Neuronal stem cell (in vitro differentiated cells): ENCODE results near the gene TTC32. TPM values are rescaled to one million over a fixed set of nuclear protein-coding genes. Genes with fewer than 3 reads are reported as not detected.

Experiments used
- DNase-seq: peaks from one replicate; pipeline ENCODE4 v3.0.0-alpha.2; 2013; ENCODE audit warnings: low spot score
- H2AFZ ChIP-seq: one replicate; pipeline ENCODE4 v1.6.1; 2013; ENCODE audit warnings: mild to moderate bottlenecking, low read length, inconsistent platforms
- H2AK5ac ChIP-seq: 2 replicates; pipeline ENCODE4 v1.6.1; 2013; ENCODE audit warnings: low read depth, mild to moderate bottlenecking, inconsistent platforms, low read length, moderate library complexity, mixed read lengths
- H2BK120ac ChIP-seq: 2 replicates; pipeline ENCODE4 v1.6.1; 2013; ENCODE audit warnings: low read depth, mild to moderate bottlenecking, inconsistent platforms, low read length, moderate library complexity, mixed read lengths
- H2BK12ac ChIP-seq: one replicate; pipeline ENCODE4 v1.6.1; 2013; ENCODE audit warnings: low read length, inconsistent platforms
- H2BK15ac ChIP-seq: 2 replicates; pipeline ENCODE4 v1.6.1; 2013; ENCODE audit warnings: mild to moderate bottlenecking, low read length, inconsistent platforms, mixed read lengths
- H2BK5ac ChIP-seq: one replicate; pipeline ENCODE4 v1.6.1; 2013; ENCODE audit warnings: inconsistent platforms, mild to moderate bottlenecking, low read length, moderate library complexity
- H3K14ac ChIP-seq: one replicate; pipeline ENCODE4 v1.6.1; 2013; ENCODE audit warnings: low read length, inconsistent platforms
- H3K18ac ChIP-seq: 2 replicates; pipeline ENCODE4 v1.6.1; 2013; ENCODE audit warnings: low read length, inconsistent platforms
- H3K23ac ChIP-seq: 2 replicates; pipeline ENCODE4 v1.6.1; 2013; ENCODE audit warnings: low read depth, mild to moderate bottlenecking, mixed read lengths, low read length, inconsistent platforms; ENCODE audit not compliant: poor library complexity
- H3K27ac ChIP-seq: replicated peaks from 3 replicates; pipeline ENCODE4 v1.5.1; 2013; ENCODE audit warnings: low read length, inconsistent platforms
- H3K27me3 ChIP-seq, 3 experiments: 2 replicates each; pipeline ENCODE4 v1.6.1; 2013; ENCODE audit warnings: low read length in 3 of 3, mild to moderate bottlenecking in 2 of 3, inconsistent platforms in 1 of 3, low read depth in 1 of 3, mixed read lengths in 1 of 3, moderate library complexity in 1 of 3; ENCODE audit not compliant: control insufficient read depth in 3 of 3, insufficient read depth in 3 of 3
- H3K36me3 ChIP-seq, 2 donors: replicated peaks in 1 of 2; 2 replicates each; pipeline ENCODE4 v1.6.1; 2013; ENCODE audit warnings: low read length in 2 of 2; ENCODE audit not compliant: control insufficient read depth in 2 of 2, insufficient read depth in 2 of 2
- H3K4ac ChIP-seq: 2 replicates; pipeline ENCODE4 v1.6.1; 2013; ENCODE audit warnings: inconsistent platforms, mild to moderate bottlenecking, low read length, moderate library complexity
- H3K4me1 ChIP-seq, 2 donors: 1 replicate in 1 of 2; 2 replicates in 1 of 2; pipeline ENCODE4 v1.6.1; 2013; ENCODE audit warnings: low read length in 2 of 2, low read depth in 1 of 2; ENCODE audit not compliant: control insufficient read depth in 2 of 2, insufficient read depth in 1 of 2
- H3K4me2 ChIP-seq: one replicate; pipeline ENCODE4 v1.6.1; 2013; ENCODE audit warnings: mild to moderate bottlenecking, low read length, inconsistent platforms; ENCODE audit not compliant: insufficient read depth, poor library complexity, severe bottlenecking
- H3K4me3 ChIP-seq, 2 donors: 2 replicates each; pipeline ENCODE4 v1.5.1; 2013; ENCODE audit warnings: low read length in 2 of 2, mild to moderate bottlenecking in 2 of 2, inconsistent platforms in 1 of 2, moderate library complexity in 1 of 2
- H3K79me1 ChIP-seq: one replicate; pipeline ENCODE4 v1.6.1; 2013; ENCODE audit warnings: low read depth, mild to moderate bottlenecking, inconsistent platforms, low read length, moderate library complexity
- H3K9ac ChIP-seq: one replicate; pipeline ENCODE4 v1.6.1; 2013; ENCODE audit warnings: mild to moderate bottlenecking, low read depth, low read length, inconsistent platforms; ENCODE audit not compliant: poor library complexity
- H3K9me3 ChIP-seq, 2 donors: replicated peaks in 1 of 2; 2 replicates each; pipeline versions ENCODE3 to v1.6.1; 2013; ENCODE audit warnings: low read length in 2 of 2, mild to moderate bottlenecking in 2 of 2, inconsistent platforms in 1 of 2, low read depth in 1 of 2, mixed read lengths in 1 of 2, moderate library complexity in 1 of 2; ENCODE audit not compliant: control insufficient read depth in 2 of 2, insufficient read depth in 1 of 2
- H4K8ac ChIP-seq: one replicate; pipeline ENCODE4 v1.6.1; 2013; ENCODE audit warnings: low read depth, mild to moderate bottlenecking, inconsistent platforms, low read length, moderate library complexity
- H4K91ac ChIP-seq: one replicate; pipeline ENCODE4 v1.6.1; 2013; ENCODE audit warnings: low read length, low read depth, mild to moderate bottlenecking, inconsistent platforms; ENCODE audit not compliant: poor library complexity
- WGBS, 2 donors: extraction: QIAGEN DNeasy Blood & Tissue Kit; methylation state at CpG; one replicate each; pipeline ENCODE4 v1.1.7; 2013; ENCODE audit warnings: missing lambda C conversion rate in 2 of 2, mixed read lengths in 1 of 2; ENCODE audit not compliant: insufficient read length in 2 of 2, insufficient replicate concordance in 1 of 2; ENCODE audit errors: extremely low coverage in 2 of 2; 5-methylcytosine and 5-hydroxymethylcytosine counted together
- polyA plus RNA-seq, 2 experiments: library from polyadenylated mRNA; stranded (reverse); fragments of 200-250 nt; gene quantifications; one replicate each; pipeline ENCODE4 v1.2.3, GENCODE V29; 2013

Gene TTC32
- 41.4 TPM for polyA plus RNA-seq (2013, experiment 1 of 2)
- polyA plus RNA-seq (2013, experiment 2 of 2) = 42.4 TPM

DNA sequence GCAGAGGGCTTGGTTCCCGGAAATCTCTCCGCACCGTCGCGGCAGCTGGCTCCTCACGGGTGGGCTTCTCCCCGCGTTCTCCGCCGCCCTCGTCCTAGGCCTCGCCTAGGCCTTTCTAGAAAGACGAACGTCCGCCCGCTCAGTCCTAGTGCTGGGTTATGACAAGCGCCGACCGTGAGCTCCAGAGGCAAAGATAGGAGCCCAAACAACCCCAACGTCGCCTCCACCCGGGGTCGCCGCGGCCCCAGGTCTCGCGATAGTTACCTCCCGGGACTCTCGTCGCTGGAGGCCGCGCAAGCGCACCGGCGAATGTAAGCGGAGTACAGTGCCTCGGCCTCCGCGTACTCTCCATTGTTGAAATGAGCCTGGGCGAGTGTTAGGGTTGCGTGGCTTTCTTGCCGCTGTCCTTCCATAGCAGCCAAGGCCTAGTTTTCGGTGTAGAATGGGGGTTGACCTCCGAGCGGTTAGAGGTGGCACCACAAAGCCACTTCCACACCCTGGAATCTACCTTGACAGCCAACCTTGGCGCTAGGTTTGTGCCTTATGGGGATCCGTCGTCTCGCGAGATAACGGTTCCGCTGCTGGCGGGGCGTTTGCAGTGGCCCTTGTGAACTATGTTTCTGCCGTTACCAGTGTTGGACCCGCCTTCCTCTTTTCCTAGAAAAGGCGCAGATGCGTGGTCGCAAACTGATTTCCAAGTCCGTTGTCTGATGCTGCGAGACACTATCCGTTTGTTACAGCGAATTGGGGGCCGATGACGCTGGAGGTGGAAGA, at the start of gene TTC32:
Gene TTC32, minus strand, starts transcription at position 542 of the 774 bp plus-strand sequence. Its CDS starts 129 bp downstream, at position 413.
- H3K9ac ChIP-seq = peak within 1 kb of the TSS; percentile 93
- H3K4me1 ChIP-seq = peaks cover 7 to 8% of the 10 kb centered on the region in 2 donors
- H2AFZ ChIP-seq = peak within 1 kb of the TSS; percentile 95
- WGBS, 2 donors = no CpG with 5 or more reads among the region's 65 CpGs
- peaks cover 5% of the 10 kb centered on the region for H3K79me1 ChIP-seq
- no peaks in the 10 kb centered on the region for H3K27me3 ChIP-seq
- no peak within 1 kb of the TSS for H4K91ac ChIP-seq
- H2BK15ac ChIP-seq = no peak within 1 kb of the TSS
- DNase-seq = peak; percentile 91
- H2BK120ac ChIP-seq = no peak within 1 kb of the TSS
- peak within 1 kb of the TSS; percentile 94 for H3K18ac ChIP-seq
- peak within 1 kb of the TSS; percentile 21 for H2AK5ac ChIP-seq
- no peaks in the 10 kb centered on the region for H3K9me3 ChIP-seq
- H3K4ac ChIP-seq = no peak within 1 kb of the TSS
- peak within 1 kb of the TSS; percentile 59 for H3K14ac ChIP-seq
- peak within 1 kb of the TSS; percentile 66 for H3K23ac ChIP-seq
- peak within 1 kb of the TSS; percentile 88 for H3K4me3 ChIP-seq
- no peak within 1 kb of the TSS for H2BK12ac ChIP-seq
- peaks cover 0 to 9% of the 10 kb centered on the region in 2 donors for H3K36me3 ChIP-seq
- H3K4me2 ChIP-seq = peak within 1 kb of the TSS; percentile 62
- peak within 1 kb of the TSS; percentile 17 for H2BK5ac ChIP-seq
- H3K27ac ChIP-seq = peak within 1 kb of the TSS; percentile 86
- no peak within 1 kb of the TSS for H4K8ac ChIP-seq

DNA sequence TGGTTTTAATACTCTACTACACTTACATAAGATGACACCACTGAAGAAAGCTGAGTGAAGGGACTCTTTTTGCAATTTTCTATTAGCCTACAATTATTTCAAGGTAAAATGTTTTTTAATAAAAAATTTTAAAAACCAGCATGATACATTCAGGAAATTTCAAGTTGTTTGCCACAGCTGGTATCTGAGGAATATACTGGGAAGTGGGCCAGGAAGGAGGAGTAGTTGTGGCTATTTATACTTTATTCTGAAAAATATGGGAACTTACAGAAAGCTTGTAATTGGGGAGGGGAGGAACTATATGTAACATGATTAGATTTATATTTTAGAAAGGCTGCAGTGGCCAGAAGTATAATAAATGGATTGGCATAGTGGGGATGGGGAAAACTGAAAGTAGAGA, 47.3 kb upstream of the TTC32 start:
- Histone ChIP-seq H3K14ac (no peak overlapping the region), H2BK15ac (no peak overlapping the region), H3K4me1 (peaks cover 0 to 6% of the 10 kb centered on the region in 2 donors), H3K4me3 (no peak overlapping the region), H3K79me1 (no peaks in the 10 kb centered on the region), H4K91ac (no peak overlapping the region), H3K4ac (no peak overlapping the region), H3K4me2 (no peak overlapping the region), H4K8ac (no peak overlapping the region), H3K23ac (no peak overlapping the region), H2BK12ac (no peak overlapping the region), H2BK5ac (no peak overlapping the region), H3K9ac (no peak overlapping the region), H3K9me3 (no peaks in the 10 kb centered on the region), H3K27ac (no peak overlapping the region), H3K36me3 (peaks cover 6 to 92% of the 10 kb centered on the region in 2 donors), H2BK120ac (no peak overlapping the region), H2AFZ (no peak overlapping the region), H2AK5ac (no peak overlapping the region), H3K18ac (no peak overlapping the region), H3K27me3 (no peaks in the 10 kb centered on the region)
- DNase-seq = no peak

GRCh38 chr2:19947184-19947940, 45.6 kb upstream of the TTC32 start:
- Histone ChIP-seq H3K14ac (no peak overlapping the region), H3K36me3 (peaks cover 5 to 86% of the 10 kb centered on the region in 2 donors), H3K18ac (no peak overlapping the region), H3K4me1 (peaks cover 0 to 6% of the 10 kb centered on the region in 2 donors), H4K91ac (no peak overlapping the region), H3K79me1 (no peaks in the 10 kb centered on the region), H4K8ac (no peak overlapping the region), H2AFZ (no peak overlapping the region), H3K4me3 (no peak overlapping the region), H3K4me2 (no peak overlapping the region), H3K9me3 (no peaks in the 10 kb centered on the region), H3K27me3 (no peaks in the 10 kb centered on the region), H3K4ac (no peak overlapping the region), H2BK5ac (no peak overlapping the region), H2BK12ac (no peak overlapping the region), H2BK15ac (no peak overlapping the region), H3K27ac (no peak overlapping the region), H3K23ac (no peak overlapping the region), H2BK120ac (no peak overlapping the region), H3K9ac (no peak overlapping the region), H2AK5ac (no peak overlapping the region)
- no peak for DNase-seq
- WGBS, 2 donors = no CpG with 5 or more reads among the region's 4 CpGs

GRCh38 chr2:19944205-19944845, 42.5 kb upstream of the TTC32 start:
- peaks cover 0 to 6% of the 10 kb centered on the region in 2 donors for H3K4me1 ChIP-seq
- H3K36me3 ChIP-seq = peaks cover 3 to 84% of the 10 kb centered on the region in 2 donors
- H3K9ac ChIP-seq = no peak overlapping the region
- no peaks in the 10 kb centered on the region for H3K79me1 ChIP-seq
- no peak overlapping the region for H3K27ac ChIP-seq
- no CpG with 5 or more reads among the region's 2 CpGs for WGBS, 2 donors
- no peak overlapping the region for H3K14ac ChIP-seq
- no peak for DNase-seq
- H2AFZ ChIP-seq = no peak overlapping the region
- no peak overlapping the region for H3K4ac ChIP-seq
- no peak overlapping the region for H4K8ac ChIP-seq
- no peak overlapping the region for H3K4me3 ChIP-seq
- no peak overlapping the region for H2BK120ac ChIP-seq
- H3K4me2 ChIP-seq = no peak overlapping the region
- H2BK15ac ChIP-seq = no peak overlapping the region
- H3K18ac ChIP-seq = no peak overlapping the region
- no peak overlapping the region for H3K23ac ChIP-seq
- H2AK5ac ChIP-seq = no peak overlapping the region
- H4K91ac ChIP-seq = no peak overlapping the region
- H3K27me3 ChIP-seq = no peaks in the 10 kb centered on the region
- H2BK5ac ChIP-seq = no peak overlapping the region
- no peaks in the 10 kb centered on the region for H3K9me3 ChIP-seq
- no peak overlapping the region for H2BK12ac ChIP-seq
